Measurements from ENCODE around the gene PLD4.

DNA sequence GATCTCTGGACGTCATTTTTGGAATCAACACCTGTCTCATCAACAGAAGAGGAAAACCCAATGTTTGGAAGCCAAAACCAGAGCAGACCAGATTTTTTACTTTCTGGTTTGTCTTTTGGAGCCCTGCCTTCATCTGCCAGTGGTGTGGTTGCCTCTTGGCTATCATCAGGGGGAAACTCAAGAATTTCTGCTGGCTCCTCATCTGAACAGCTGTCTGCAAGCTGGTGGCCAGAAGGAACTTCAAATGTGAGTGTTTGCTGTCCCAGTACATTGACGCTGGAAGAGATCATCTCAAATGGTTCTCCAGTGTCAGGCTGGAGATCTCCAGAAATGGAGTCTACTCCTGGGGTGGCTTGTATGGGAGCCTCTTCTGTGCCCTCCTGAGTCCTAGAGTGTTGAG, 13.8 kb downstream of the PLD4 start:
- TF ChIP-seq, protein P1, sequence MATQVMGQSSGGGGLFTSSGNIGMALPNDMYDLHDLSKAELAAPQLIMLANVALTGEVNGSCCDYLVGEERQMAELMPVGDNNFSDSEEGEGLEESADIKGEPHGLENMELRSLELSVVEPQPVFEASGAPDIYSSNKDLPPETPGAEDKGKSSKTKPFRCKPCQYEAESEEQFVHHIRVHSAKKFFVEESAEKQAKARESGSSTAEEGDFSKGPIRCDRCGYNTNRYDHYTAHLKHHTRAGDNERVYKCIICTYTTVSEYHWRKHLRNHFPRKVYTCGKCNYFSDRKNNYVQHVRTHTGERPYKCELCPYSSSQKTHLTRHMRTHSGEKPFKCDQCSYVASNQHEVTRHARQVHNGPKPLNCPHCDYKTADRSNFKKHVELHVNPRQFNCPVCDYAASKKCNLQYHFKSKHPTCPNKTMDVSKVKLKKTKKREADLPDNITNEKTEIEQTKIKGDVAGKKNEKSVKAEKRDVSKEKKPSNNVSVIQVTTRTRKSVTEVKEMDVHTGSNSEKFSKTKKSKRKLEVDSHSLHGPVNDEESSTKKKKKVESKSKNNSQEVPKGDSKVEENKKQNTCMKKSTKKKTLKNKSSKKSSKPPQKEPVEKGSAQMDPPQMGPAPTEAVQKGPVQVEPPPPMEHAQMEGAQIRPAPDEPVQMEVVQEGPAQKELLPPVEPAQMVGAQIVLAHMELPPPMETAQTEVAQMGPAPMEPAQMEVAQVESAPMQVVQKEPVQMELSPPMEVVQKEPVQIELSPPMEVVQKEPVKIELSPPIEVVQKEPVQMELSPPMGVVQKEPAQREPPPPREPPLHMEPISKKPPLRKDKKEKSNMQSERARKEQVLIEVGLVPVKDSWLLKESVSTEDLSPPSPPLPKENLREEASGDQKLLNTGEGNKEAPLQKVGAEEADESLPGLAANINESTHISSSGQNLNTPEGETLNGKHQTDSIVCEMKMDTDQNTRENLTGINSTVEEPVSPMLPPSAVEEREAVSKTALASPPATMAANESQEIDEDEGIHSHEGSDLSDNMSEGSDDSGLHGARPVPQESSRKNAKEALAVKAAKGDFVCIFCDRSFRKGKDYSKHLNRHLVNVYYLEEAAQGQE (IDR thresholded peaks at IDR 0.05; ENCODE audit: insufficient read depth in 1 of 2, low read depth in 2 of 2, low read length in 2 of 2), result no peak
- TF ChIP-seq TAF1 (IDR thresholded peaks at IDR 0.05; ENCODE audit: borderline replicate concordance, insufficient read depth, low read length) (no peak), POLR2AphosphoS5 (IDR thresholded peaks at IDR 0.05; ENCODE audit: low read depth, low read length) (no peak), SIN3A (IDR thresholded peaks at IDR 0.05; ENCODE audit: borderline replicate concordance, insufficient read depth, low read length) (no peak), FOXP2 (optimal IDR thresholded peaks at IDR 0.05; ENCODE audit: borderline replicate concordance, extremely low read depth, extremely low read length, insufficient read depth) (no peak)
